ENCODE measurements around the gene IGLL5.

The IGLL5 gene

GRCh38 chr22:22935546-22936157 is 48.0 kb downstream of the IGLL5 start:
- Histone ChIP-seq H3K9me3 (ENCODE audit: control insufficient read depth, low read length) (no peaks in the 10 kb centered on the region), H2AK5ac (ENCODE audit: low read length, severe bottlenecking) (no peak overlapping the region), H3K4me3 (ENCODE audit: insufficient read depth in 1 of 2, low read depth in 1 of 2, low read length in 2 of 2) (no peak overlapping the region), H3K4ac (ENCODE audit: low read depth in 1 of 2, low read length in 2 of 2) (no peak overlapping the region), H3K18ac (ENCODE audit: low read depth in 1 of 2, low read length in 2 of 2) (no peak overlapping the region), H2BK5ac (ENCODE audit: low read depth, low read length, poor library complexity, severe bottlenecking) (no peak overlapping the region), H4K91ac (ENCODE audit: low read length) (no peak overlapping the region), H2BK12ac (ENCODE audit: low read length in 2 of 2) (no peak overlapping the region), H2BK15ac (ENCODE audit: low read depth, poor library complexity, severe bottlenecking) (no peak overlapping the region), H3K23ac (ENCODE audit: low read length in 2 of 2) (no peak overlapping the region), H3K4me1 (ENCODE audit: control insufficient read depth, insufficient read depth, low read depth, low read length) (no peaks in the 10 kb centered on the region), H3K9ac (ENCODE audit: low read length) (no peak overlapping the region), H3K14ac (ENCODE audit: low read length in 2 of 2) (no peak overlapping the region), H3K36me3 (ENCODE audit: control insufficient read depth in 1 of 2, insufficient read depth in 2 of 2, low read depth in 1 of 2, low read length in 2 of 2) (no peaks in the 10 kb centered on the region), H4K8ac (ENCODE audit: low read length) (no peak overlapping the region), H2BK120ac (ENCODE audit: low read depth, low read length) (no peak overlapping the region), H3K79me1 (replicated peaks; ENCODE audit: low read length, poor library complexity, severe bottlenecking) (no peaks in the 10 kb centered on the region), H3K4me2 (ENCODE audit: low read length, poor library complexity, severe bottlenecking) (no peak overlapping the region), H3K27me3 (ENCODE audit: control insufficient read depth in 1 of 2, insufficient read depth in 1 of 2, low read length in 2 of 2) (peaks cover 7 to 24% of the 10 kb centered on the region in 2 experiments), H3K27ac (ENCODE audit: low read length, poor library complexity, severe bottlenecking) (no peak overlapping the region), H2AFZ (ENCODE audit: low read depth, low read length) (no peak overlapping the region)
- DNase-seq = no peak
- 64% methylated on average over 4 of the region's 4 CpGs for WGBS

- H3K4me1 ChIP-seq (ENCODE audit: control insufficient read depth, insufficient read depth, low read depth, low read length) = no peaks in the 10 kb centered on the region
- no peak for DNase-seq
- H3K27me3 ChIP-seq (ENCODE audit: control insufficient read depth in 1 of 2, insufficient read depth in 1 of 2, low read length in 2 of 2) = peaks cover 7 to 26% of the 10 kb centered on the region in 2 experiments
- H2AK5ac ChIP-seq (ENCODE audit: low read length, severe bottlenecking) = no peak overlapping the region
- H2BK5ac ChIP-seq (ENCODE audit: low read depth, low read length, poor library complexity, severe bottlenecking) = no peak overlapping the region
- no peaks in the 10 kb centered on the region for H3K79me1 ChIP-seq (replicated peaks; ENCODE audit: low read length, poor library complexity, severe bottlenecking)
- 79% methylated on average over 11 of the region's 15 CpGs for WGBS
- H3K9ac ChIP-seq (ENCODE audit: low read length) = no peak overlapping the region
- H3K36me3 ChIP-seq (ENCODE audit: control insufficient read depth in 1 of 2, insufficient read depth in 2 of 2, low read depth in 1 of 2, low read length in 2 of 2) = no peaks in the 10 kb centered on the region
- no peak overlapping the region for H3K14ac ChIP-seq (ENCODE audit: low read length in 2 of 2)
- no peak overlapping the region for H2AFZ ChIP-seq (ENCODE audit: low read depth, low read length)
- no peak overlapping the region for H2BK15ac ChIP-seq (ENCODE audit: low read depth, poor library complexity, severe bottlenecking)
- no peak overlapping the region for H3K4me3 ChIP-seq (ENCODE audit: insufficient read depth in 1 of 2, low read depth in 1 of 2, low read length in 2 of 2)
- no peak overlapping the region for H4K91ac ChIP-seq (ENCODE audit: low read length)
- no peak overlapping the region for H3K4me2 ChIP-seq (ENCODE audit: low read length, poor library complexity, severe bottlenecking)
- no peaks in the 10 kb centered on the region for H3K9me3 ChIP-seq (ENCODE audit: control insufficient read depth, low read length)
- no peak overlapping the region for H3K23ac ChIP-seq (ENCODE audit: low read length in 2 of 2)
- H2BK12ac ChIP-seq (ENCODE audit: low read length in 2 of 2) = no peak overlapping the region
- H2BK120ac ChIP-seq (ENCODE audit: low read depth, low read length) = no peak overlapping the region
- H3K18ac ChIP-seq (ENCODE audit: low read depth in 1 of 2, low read length in 2 of 2) = no peak overlapping the region
- no peak overlapping the region for H3K27ac ChIP-seq (ENCODE audit: low read length, poor library complexity, severe bottlenecking)
- H4K8ac ChIP-seq (ENCODE audit: low read length) = no peak overlapping the region
- no peak overlapping the region for H3K4ac ChIP-seq (ENCODE audit: low read depth in 1 of 2, low read length in 2 of 2)
Measured at GRCh38 chr22:22936180-22936914, 48.7 kb downstream of the IGLL5 start.

GRCh38 chr22:22936915-22937656 is 49.5 kb downstream of the IGLL5 start:
- no peak overlapping the region for H3K9ac ChIP-seq (ENCODE audit: low read length)
- WGBS = 64% methylated on average over 5 of the region's 6 CpGs
- DNase-seq = no peak
- no peaks in the 10 kb centered on the region for H3K36me3 ChIP-seq (ENCODE audit: control insufficient read depth in 1 of 2, insufficient read depth in 2 of 2, low read depth in 1 of 2, low read length in 2 of 2)
- H3K23ac ChIP-seq (ENCODE audit: low read length in 2 of 2) = no peak overlapping the region
- no peak overlapping the region for H4K91ac ChIP-seq (ENCODE audit: low read length)
- H2AFZ ChIP-seq (ENCODE audit: low read depth, low read length) = no peak overlapping the region
- H3K9me3 ChIP-seq (ENCODE audit: control insufficient read depth, low read length) = no peaks in the 10 kb centered on the region
- H3K18ac ChIP-seq (ENCODE audit: low read depth in 1 of 2, low read length in 2 of 2) = no peak overlapping the region
- H2BK12ac ChIP-seq (ENCODE audit: low read length in 2 of 2) = no peak overlapping the region
- H3K14ac ChIP-seq (ENCODE audit: low read length in 2 of 2) = no peak overlapping the region
- no peak overlapping the region for H2BK15ac ChIP-seq (ENCODE audit: low read depth, poor library complexity, severe bottlenecking)
- H2BK120ac ChIP-seq (ENCODE audit: low read depth, low read length) = no peak overlapping the region
- no peak overlapping the region for H3K4me2 ChIP-seq (ENCODE audit: low read length, poor library complexity, severe bottlenecking)
- H2AK5ac ChIP-seq (ENCODE audit: low read length, severe bottlenecking) = no peak overlapping the region
- no peak overlapping the region for H3K4me3 ChIP-seq (ENCODE audit: insufficient read depth in 1 of 2, low read depth in 1 of 2, low read length in 2 of 2)
- no peak overlapping the region for H3K4ac ChIP-seq (ENCODE audit: low read depth in 1 of 2, low read length in 2 of 2)
- H2BK5ac ChIP-seq (ENCODE audit: low read depth, low read length, poor library complexity, severe bottlenecking) = no peak overlapping the region
- H4K8ac ChIP-seq (ENCODE audit: low read length) = no peak overlapping the region
- no peak overlapping the region for H3K27ac ChIP-seq (ENCODE audit: low read length, poor library complexity, severe bottlenecking)
- no peaks in the 10 kb centered on the region for H3K4me1 ChIP-seq (ENCODE audit: control insufficient read depth, insufficient read depth, low read depth, low read length)
- H3K79me1 ChIP-seq (replicated peaks; ENCODE audit: low read length, poor library complexity, severe bottlenecking) = no peaks in the 10 kb centered on the region
- H3K27me3 ChIP-seq (ENCODE audit: control insufficient read depth in 1 of 2, insufficient read depth in 1 of 2, low read length in 2 of 2) = peaks cover 7 to 29% of the 10 kb centered on the region in 2 experiments

GRCh38 chr22:22937894-22938480 is 50.4 kb downstream of the IGLL5 start:
- no peak overlapping the region for H2BK5ac ChIP-seq (ENCODE audit: low read depth, low read length, poor library complexity, severe bottlenecking)
- WGBS = 51% methylated on average over 3 of the region's 3 CpGs
- no peak for DNase-seq
- no peaks in the 10 kb centered on the region for H3K79me1 ChIP-seq (replicated peaks; ENCODE audit: low read length, poor library complexity, severe bottlenecking)
- peaks cover 7 to 32% of the 10 kb centered on the region in 2 experiments for H3K27me3 ChIP-seq (ENCODE audit: control insufficient read depth in 1 of 2, insufficient read depth in 1 of 2, low read length in 2 of 2)
- H3K18ac ChIP-seq (ENCODE audit: low read depth in 1 of 2, low read length in 2 of 2) = no peak overlapping the region
- H3K27ac ChIP-seq (ENCODE audit: low read length, poor library complexity, severe bottlenecking) = no peak overlapping the region
- no peak overlapping the region for H3K4me2 ChIP-seq (ENCODE audit: low read length, poor library complexity, severe bottlenecking)
- H4K91ac ChIP-seq (ENCODE audit: low read length) = no peak overlapping the region
- H3K23ac ChIP-seq (ENCODE audit: low read length in 2 of 2) = no peak overlapping the region
- H2BK15ac ChIP-seq (ENCODE audit: low read depth, poor library complexity, severe bottlenecking) = no peak overlapping the region
- H3K14ac ChIP-seq (ENCODE audit: low read length in 2 of 2) = no peak overlapping the region
- H3K4ac ChIP-seq (ENCODE audit: low read depth in 1 of 2, low read length in 2 of 2) = no peak overlapping the region
- H3K9me3 ChIP-seq (ENCODE audit: control insufficient read depth, low read length) = no peaks in the 10 kb centered on the region
- H2BK12ac ChIP-seq (ENCODE audit: low read length in 2 of 2) = no peak overlapping the region
- H3K4me1 ChIP-seq (ENCODE audit: control insufficient read depth, insufficient read depth, low read depth, low read length) = no peaks in the 10 kb centered on the region
- H2AFZ ChIP-seq (ENCODE audit: low read depth, low read length) = no peak overlapping the region
- H3K9ac ChIP-seq (ENCODE audit: low read length) = no peak overlapping the region
- H2AK5ac ChIP-seq (ENCODE audit: low read length, severe bottlenecking) = no peak overlapping the region
- H4K8ac ChIP-seq (ENCODE audit: low read length) = no peak overlapping the region
- no peak overlapping the region for H2BK120ac ChIP-seq (ENCODE audit: low read depth, low read length)
- no peak overlapping the region for H3K4me3 ChIP-seq (ENCODE audit: insufficient read depth in 1 of 2, low read depth in 1 of 2, low read length in 2 of 2)
- H3K36me3 ChIP-seq (ENCODE audit: control insufficient read depth in 1 of 2, insufficient read depth in 2 of 2, low read depth in 1 of 2, low read length in 2 of 2) = no peaks in the 10 kb centered on the region

All from mesenchymal stem cell (in vitro differentiated cells and primary cell).